Forelimb muscle (tissue), 1 donor: Measurements from ENCODE around the gene PLD2. TPM values are rescaled to one million over a fixed set of nuclear protein-coding genes. Genes with fewer than 3 reads are reported as not detected.

Experiments
- DNase-seq: peaks from one replicate; pipeline ENCODE4 v3.0.0-alpha.2; 2013; ENCODE audit warnings: low read depth
- polyA plus RNA-seq: library from polyadenylated mRNA; unstranded; fragments of 120-200 nt; gene quantifications from one replicate; pipeline ENCODE4 v1.2.1, GENCODE V29; 2013; ENCODE audit not compliant: insufficient read length

Gene PLD2
- polyA plus RNA-seq, 1 donor, result 25.4 TPM

- no peak for DNase-seq
Measured at GRCh38 chr17:4833941-4834680, 27.2 kb downstream of the PLD2 start.

DNA sequence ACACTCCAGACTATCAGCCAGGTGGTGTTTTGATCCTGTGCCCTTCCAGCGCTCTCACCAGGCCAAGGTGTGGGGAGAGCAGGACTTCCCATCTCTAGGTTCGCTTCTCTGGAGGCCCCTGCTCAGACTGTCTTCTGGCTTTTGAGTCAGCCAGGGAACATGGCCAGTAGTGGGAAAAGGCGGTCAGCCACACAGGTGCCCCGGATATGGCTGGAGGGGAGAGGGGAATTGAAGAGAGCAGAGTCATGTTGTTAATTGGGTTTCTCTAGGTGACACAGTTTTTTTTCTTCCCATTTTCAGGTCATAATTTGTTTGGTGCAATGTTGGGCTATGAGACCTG is 27.7 kb downstream of the PLD2 start:
- no peak for DNase-seq

DNA sequence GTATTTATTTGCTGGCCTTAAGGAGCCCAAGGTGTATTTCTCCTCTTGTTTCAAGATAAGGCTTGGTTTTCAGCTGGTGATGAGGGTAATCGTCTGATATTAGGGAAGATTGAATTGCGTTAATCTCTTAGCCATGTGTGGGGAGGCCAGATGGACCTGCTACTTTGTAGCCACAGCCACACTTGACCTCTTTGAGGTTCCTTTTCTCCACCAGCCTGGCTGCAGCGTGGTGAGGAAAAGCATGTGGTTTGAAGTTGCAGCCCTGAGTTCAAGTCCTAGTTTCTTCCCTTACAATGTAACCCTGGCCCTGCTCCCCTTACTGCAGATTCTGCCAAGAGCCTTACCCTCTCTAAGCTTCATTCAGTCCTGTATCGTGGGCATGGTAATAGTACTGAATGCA is 29.3 kb downstream of the PLD2 start:
- no peak for DNase-seq

GRCh38 chr17:4837471-4838308 is 30.7 kb downstream of the PLD2 start:
- no peak for DNase-seq

DNA sequence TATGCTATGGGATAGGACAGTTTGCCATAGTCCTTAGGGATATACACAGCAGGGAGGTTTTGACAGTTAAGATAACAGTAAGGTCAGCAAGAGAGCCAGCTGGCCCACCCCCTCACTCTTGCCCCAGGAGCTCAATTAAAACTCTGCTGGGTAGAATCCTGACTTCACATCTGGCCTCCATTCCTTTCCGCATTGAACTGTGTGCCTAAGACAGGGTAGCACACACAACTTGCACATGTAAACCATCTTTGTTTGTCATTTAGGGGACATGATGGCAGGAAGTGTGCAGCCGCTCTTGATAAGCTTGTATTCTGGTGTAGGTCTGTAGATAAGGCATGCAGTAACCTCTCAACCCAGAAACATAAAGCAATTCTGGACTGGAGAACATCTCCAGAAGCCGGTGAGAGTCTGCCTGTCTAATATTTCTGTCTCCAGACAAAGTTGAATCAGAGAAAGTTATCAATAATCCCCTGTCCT is 31.4 kb downstream of the PLD2 start:
- DNase-seq, result no peak

- DNase-seq, result no peak
Measured at GRCh38 chr17:4839221-4839620, 32.3 kb downstream of the PLD2 start.

DNA sequence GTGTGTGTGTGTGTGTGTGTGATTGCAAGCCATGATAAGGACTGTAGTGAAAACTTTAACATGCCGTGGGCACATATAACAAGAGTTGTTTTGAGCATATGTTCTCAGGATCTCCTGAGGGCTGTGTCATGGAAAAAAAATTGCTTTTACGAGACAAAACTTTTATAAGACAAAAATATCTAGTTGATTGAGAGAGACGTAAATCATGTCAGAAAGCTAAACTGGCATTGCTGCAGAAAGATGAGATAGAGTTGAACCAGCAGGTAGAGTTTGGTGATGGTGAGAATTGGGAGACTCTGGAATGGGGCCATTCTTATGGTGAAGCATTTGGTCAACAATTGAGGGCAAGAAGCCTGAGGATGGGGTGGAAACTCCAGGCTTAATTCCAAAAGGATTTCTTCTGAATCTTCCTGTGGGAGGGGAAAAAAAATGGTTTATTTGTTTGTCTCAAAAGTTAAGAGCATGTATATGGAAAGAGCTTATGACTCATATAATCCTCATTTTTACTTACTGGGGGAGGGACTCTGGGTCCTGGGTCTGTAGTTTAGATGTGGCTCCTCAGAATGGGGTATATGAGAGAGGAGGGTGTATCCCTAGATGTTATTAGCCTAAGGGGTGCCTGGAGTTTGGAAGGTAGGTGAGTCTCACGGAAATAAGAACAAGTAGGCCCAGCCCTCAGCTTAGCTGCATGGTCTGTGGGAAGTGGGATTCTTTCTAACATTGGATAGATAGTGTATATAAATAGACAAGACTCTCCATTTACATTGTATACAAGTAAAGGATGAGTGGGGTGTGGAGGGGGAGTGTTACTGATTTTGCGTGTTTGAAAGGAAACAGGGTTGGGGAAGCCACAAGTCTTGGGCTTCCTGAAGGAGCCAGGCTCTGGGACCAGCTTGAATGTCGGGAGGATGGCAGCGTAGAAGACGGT is 33.3 kb downstream of the PLD2 start:
- DNase-seq, result no peak

DNA sequence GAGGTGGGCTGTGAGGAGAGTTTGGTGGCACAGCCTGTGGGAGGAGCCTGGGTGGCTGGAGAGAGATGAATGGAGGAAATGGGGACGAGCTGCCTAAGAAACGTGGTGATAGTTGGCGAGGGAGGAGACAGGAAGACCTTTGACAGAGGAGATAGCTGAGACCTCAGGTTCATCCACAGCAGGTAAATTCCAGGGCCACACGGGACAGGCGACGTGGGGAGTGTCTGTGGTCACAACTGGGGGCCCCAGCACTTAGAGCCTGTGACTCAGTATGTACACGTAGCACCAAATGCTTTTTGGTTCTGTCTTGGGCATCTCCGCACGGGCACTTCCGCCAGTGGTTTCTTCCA is 33.9 kb downstream of the PLD2 start:
- no peak for DNase-seq

DNA sequence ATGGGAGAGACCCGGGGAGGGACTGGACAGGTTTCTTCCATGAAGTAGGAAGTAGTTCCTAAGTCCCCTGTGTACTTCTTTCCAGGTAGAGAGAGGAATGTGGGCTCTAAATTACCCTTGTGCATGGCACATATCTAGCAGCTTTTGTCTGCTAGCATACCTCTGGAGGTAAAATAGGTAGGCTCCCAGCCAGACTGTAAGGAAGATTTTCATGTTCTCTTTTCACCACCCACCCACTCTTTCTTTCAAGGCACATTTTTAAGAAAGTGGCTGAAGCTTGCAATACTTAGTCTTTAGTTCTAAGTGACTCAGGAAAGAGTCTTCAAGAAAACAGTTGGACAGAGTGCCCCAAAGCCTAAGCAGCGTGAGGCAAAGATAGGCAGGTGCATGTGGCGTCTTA is 35.4 kb downstream of the PLD2 start:
- no peak for DNase-seq

- no peak for DNase-seq
Measured at GRCh38 chr17:4843321-4844000, 36.5 kb downstream of the PLD2 start.

- no peak for DNase-seq
Measured at GRCh38 chr17:4845118-4845517, 38.2 kb downstream of the PLD2 start.

DNA sequence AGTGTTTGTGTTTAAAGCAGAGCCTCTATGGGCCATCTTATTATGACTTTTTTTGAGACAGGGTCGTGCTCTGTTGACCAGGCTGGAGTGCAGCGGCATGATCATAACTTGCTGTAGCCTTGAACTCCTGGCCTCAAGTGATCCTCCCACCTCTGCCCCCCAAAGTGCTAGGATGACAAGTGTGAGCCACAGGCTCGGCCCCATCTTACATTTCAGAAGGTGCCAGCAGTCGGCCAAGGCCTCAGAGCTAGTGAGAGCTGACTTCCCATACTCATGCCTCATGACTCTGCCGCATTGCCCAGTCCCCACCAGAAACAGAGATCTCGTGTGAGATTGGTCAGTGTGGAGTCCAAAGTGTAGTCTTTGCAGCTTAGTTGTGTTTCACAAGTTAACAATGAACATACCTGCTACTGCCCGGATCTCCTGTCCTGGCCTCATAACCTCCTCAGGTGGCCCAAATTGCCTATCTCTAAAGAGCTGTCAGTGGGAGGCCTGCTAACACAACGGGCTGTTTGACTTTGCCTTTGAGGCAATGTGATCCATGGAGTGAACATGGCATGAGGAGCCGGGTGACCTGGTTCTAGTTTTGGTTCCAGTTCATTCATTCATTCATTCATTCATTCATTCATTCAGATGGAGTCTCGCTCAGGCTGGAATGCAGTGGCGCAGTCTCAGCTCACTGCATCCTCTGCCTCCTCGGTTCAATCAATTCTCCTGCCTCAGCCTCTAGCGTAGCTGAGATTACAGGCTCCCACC is 39.9 kb downstream of the PLD2 start:
- DNase-seq, result no peak

DNA sequence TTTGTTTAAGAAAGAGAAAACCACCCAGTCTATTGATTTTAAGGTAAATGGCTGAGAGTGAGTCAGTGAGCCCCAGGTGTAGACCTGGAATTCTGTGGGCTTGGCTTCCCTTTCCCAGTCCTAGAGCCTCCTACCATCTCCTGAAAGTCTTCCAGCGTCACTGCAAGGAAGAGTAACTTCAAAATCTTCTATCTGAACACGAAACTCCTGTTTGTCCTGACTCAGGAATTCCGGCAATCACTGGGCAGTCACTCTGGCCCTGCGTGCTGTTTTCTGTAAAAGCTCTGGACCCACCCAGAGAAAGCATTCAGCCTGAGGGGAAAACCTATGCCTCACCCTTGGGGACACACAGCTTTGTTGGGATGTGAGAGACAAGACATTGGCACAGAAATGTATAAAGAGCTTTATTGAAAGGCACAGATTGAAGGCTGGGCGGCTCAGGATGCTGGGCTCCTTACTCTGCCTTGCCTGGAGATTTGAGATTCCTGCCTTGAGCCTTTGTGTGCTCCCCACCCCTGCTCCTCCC is 42.1 kb downstream of the PLD2 start:
- no peak for DNase-seq

- no peak for DNase-seq
Measured at GRCh38 chr17:4850246-4850645, 43.3 kb downstream of the PLD2 start.

- no peak for DNase-seq
Measured at GRCh38 chr17:4851084-4851483, 44.1 kb downstream of the PLD2 start.

GRCh38 chr17:4852567-4853207 is 45.7 kb downstream of the PLD2 start:
- no peak for DNase-seq

DNA sequence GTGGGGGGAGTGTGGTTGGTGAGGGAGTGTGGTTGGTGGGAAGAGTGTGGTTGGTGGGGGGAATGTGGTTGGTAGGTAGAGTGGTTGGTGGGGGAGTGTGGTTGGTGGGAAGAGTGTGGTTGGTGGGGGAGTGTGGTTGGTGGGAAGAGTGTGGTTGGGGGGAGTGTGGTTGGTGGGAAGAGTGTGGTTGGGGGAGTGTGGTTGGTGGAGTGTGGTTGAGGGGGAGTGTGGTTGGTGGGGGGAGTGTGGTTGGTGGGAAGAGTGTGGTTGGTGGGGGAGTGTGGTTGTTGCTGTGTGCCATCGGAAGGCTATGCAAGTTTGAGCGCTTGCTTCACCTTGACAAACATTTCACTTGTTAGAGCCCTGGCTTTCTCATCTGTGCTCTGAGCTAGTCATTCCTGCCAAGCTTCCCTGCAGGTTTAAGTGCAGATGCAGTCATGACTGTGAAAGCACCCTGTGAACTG is 46.3 kb downstream of the PLD2 start:
- DNase-seq, result no peak

GRCh38 chr17:4854111-4854681 is 47.2 kb downstream of the PLD2 start:
- DNase-seq, result no peak

DNA sequence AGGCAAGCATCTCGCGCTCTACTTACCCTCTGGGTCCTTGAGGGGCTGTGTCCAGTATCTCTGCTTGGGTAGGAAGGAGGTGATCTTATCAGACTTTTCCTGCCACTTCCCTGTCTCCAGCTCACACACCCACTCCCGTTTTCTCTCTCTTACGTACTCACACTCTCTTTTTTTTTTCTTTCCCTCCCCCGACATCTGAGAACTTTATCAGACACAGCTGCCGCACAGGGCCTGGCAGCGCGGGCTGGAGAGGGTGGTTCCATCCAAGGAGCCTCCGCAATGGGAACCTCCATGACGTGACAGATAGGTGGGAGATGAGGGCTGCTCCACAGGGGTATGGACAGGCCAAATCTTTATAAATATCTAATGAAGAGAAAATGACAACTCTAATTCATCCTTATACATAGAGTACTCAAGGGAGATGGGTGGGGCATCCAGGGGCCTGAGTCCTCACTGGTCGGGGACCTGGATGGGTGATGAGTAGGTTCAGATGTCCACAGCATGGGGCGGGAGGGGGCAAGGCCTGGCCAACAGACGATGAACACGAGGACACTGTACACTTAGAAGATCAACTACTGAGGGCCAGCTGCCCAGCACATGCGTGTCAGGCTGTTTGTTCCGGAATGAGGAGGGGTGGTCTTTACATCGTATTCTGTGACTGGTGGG is 49.5 kb downstream of the PLD2 start:
- DNase-seq, result no peak
